PC-9 (cell line): ENCODE results near the gene PUDP. TPM values are rescaled to one million over a fixed set of nuclear protein-coding genes. Genes with fewer than 3 reads are reported as not detected.

Source experiments
- BruUV-seq: library from RNA; stranded (reverse); fragments of 400-500 nt; replicated peaks from 2 replicates; lab custom pipeline; 2021; lab: Mats Ljungman, UMichigan
- CTCF ChIA-PET: fragments of 300-600 bp; sonication (Branson Sonifier 250); formaldehyde crosslinking; loops from one replicate; lab custom pipeline; 2022; ENCODE audit warnings: antibody characterized with exemption; lab: Charles Lee
- POLR2A ChIA-PET: fragments of 300-600 bp; sonication (Branson Sonifier 250); formaldehyde crosslinking; loops from one replicate; lab custom pipeline; 2022; ENCODE audit warnings: antibody characterized with exemption; ENCODE audit not compliant: unreplicated experiment; lab: Charles Lee
- DNase-seq, 2 experiments: peaks; one replicate each; pipeline versions ENCODE4 v3.0.0 to v3.0.0-alpha.2; 2015 to 2022; ENCODE audit warnings: mixed read lengths in 1 of 2
- H2AFZ ChIP-seq: fragments of 200-600 bp; sonication (generic); 2 replicates; pipeline ENCODE4 v1.8.1; 2017; ENCODE audit warnings: antibody characterized with exemption
- H3F3A ChIP-seq: fragments of 200-600 bp; sonication (generic); 2 replicates; pipeline ENCODE4 v1.8.1; 2017; ENCODE audit warnings: antibody characterized with exemption, mild to moderate bottlenecking, low read depth; ENCODE audit not compliant: insufficient read depth
- H3K27ac ChIP-seq: fragments of 200-600 bp; sonication (generic); 2 replicates; pipeline ENCODE4 v1.6.1; 2016; ENCODE audit warnings: mixed run types
- H3K27me3 ChIP-seq: fragments of 200-600 bp; sonication (generic); 2 replicates; pipeline ENCODE4 v1.6.1; 2016; ENCODE audit warnings: low read depth, mixed run types; ENCODE audit not compliant: insufficient read depth
- H3K36me3 ChIP-seq: fragments of 200-600 bp; sonication (generic); 2 replicates; pipeline ENCODE4 v1.6.1; 2016; ENCODE audit warnings: low read depth, mixed run types
- H3K4me1 ChIP-seq: fragments of 200-600 bp; sonication (generic); replicated peaks from 2 replicates; pipeline ENCODE4 v1.6.1; 2016; ENCODE audit warnings: mixed run types; ENCODE audit not compliant: insufficient read depth
- H3K4me2 ChIP-seq: fragments of 200-600 bp; sonication (generic); 2 replicates; pipeline ENCODE4 v1.6.1; 2017; ENCODE audit warnings: mixed run types
- H3K4me3 ChIP-seq: fragments of 200-600 bp; sonication (generic); 2 replicates; pipeline ENCODE4 v1.6.1; 2016; ENCODE audit warnings: mixed run types
- H3K79me2 ChIP-seq: fragments of 200-600 bp; sonication (generic); 2 replicates; pipeline ENCODE4 v1.6.1; 2017; ENCODE audit warnings: low read depth, mixed run types
- H3K9me2 ChIP-seq: fragments of 200-600 bp; sonication (generic); 2 replicates; pipeline ENCODE4 v1.8.1; 2017; ENCODE audit warnings: mild to moderate bottlenecking; ENCODE audit not compliant: insufficient read depth
- H3K9me3 ChIP-seq: fragments of 200-600 bp; sonication (generic); 2 replicates; pipeline ENCODE4 v1.8.1; 2016; ENCODE audit warnings: low read depth; ENCODE audit not compliant: insufficient read depth
- H4K20me1 ChIP-seq: fragments of 200-600 bp; sonication (generic); 2 replicates; pipeline ENCODE4 v1.8.1; 2017; ENCODE audit not compliant: insufficient read depth
- EZH2 ChIP-seq: fragments of 200-600 bp; sonication (generic); IDR thresholded peaks from 2 replicates; pipeline ENCODE4 v1.8.0; 2017; ENCODE audit warnings: antibody characterized with exemption, low read depth
- intact Hi-C: fragments of 100-400 bp; cut with micrococcal nuclease; formaldehyde crosslinking; loops from one replicate; pipeline ENCODE4 v1.10.0; 2022; ENCODE audit not compliant: unreplicated experiment
- total RNA-seq: library from RNA; stranded (reverse); gene quantifications from 2 replicates; pipeline ENCODE4 v1.2.3, GENCODE V29; 2021
- TF ChIP-seq, protein P1 (sequence below): fragments of 200-600 bp; sonication (generic); conservative IDR thresholded peaks from 2 replicates; pipeline ENCODE4 v1.6.1; 2017; ENCODE audit warnings: mixed run types, antibody characterized with exemption, mild to moderate bottlenecking, moderate library complexity

Gene PUDP
- total RNA-seq, 1 experiment from 2014 or later: 24.9 TPM

DNA sequence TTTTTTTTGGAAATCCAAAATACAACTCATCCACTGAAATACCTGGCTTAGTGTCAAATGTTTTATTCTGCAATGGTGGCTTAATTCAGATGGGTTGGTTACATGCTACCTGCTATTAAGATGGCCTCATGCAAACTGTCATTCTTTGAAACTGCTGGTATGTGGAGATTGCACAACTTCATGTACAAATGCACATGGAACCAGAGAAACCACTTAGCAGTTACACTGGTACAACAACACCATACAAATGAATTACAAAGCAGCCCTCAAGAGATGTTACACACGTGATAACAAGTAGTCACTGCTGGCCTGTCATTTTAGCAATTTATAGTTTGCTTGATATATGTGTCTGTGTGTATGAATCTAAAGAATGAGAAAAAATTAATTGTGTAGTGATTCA, 85.0 kb downstream of the PUDP start:
- POLR2A ChIA-PET: no interaction called here
- no peak for TF ChIP-seq EZH2
- TF ChIP-seq, protein P1, sequence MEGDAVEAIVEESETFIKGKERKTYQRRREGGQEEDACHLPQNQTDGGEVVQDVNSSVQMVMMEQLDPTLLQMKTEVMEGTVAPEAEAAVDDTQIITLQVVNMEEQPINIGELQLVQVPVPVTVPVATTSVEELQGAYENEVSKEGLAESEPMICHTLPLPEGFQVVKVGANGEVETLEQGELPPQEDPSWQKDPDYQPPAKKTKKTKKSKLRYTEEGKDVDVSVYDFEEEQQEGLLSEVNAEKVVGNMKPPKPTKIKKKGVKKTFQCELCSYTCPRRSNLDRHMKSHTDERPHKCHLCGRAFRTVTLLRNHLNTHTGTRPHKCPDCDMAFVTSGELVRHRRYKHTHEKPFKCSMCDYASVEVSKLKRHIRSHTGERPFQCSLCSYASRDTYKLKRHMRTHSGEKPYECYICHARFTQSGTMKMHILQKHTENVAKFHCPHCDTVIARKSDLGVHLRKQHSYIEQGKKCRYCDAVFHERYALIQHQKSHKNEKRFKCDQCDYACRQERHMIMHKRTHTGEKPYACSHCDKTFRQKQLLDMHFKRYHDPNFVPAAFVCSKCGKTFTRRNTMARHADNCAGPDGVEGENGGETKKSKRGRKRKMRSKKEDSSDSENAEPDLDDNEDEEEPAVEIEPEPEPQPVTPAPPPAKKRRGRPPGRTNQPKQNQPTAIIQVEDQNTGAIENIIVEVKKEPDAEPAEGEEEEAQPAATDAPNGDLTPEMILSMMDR: no peak
- H3K79me2 ChIP-seq: no peaks in the 10 kb centered on the region

GRCh38 chrX:7062276-7062675, 85.7 kb downstream of the PUDP start:
- TF ChIP-seq EZH2: no peak
- TF ChIP-seq, protein P1: no peak
- H3K9me3 ChIP-seq: no peaks in the 10 kb centered on the region
- H3K27ac ChIP-seq: no peak overlapping the region
- H3K4me2 ChIP-seq: no peak overlapping the region
- no peaks in the 10 kb centered on the region for H3K4me1 ChIP-seq
- no TSS peak for BruUV-seq
- H4K20me1 ChIP-seq: no peaks in the 10 kb centered on the region
- CTCF ChIA-PET: no interaction called here
- H3K27me3 ChIP-seq: no peaks in the 10 kb centered on the region
- intact Hi-C loops: no loop called here
- POLR2A ChIA-PET: no interaction called here
- H3K4me3 ChIP-seq: no peak overlapping the region
- no peaks in the 10 kb centered on the region for H3K9me2 ChIP-seq
- H3K36me3 ChIP-seq: no peaks in the 10 kb centered on the region; the same call in 1 of the 2 replicates
- DNase-seq: no peak
- no peak overlapping the region for H2AFZ ChIP-seq
- no peaks in the 10 kb centered on the region for H3F3A ChIP-seq
- no peaks in the 10 kb centered on the region for H3K79me2 ChIP-seq

More for the DNA sequence above, 85.0 kb downstream of the PUDP start:
- Histone ChIP-seq H3K9me2 (no peaks in the 10 kb centered on the region), H2AFZ (no peak overlapping the region), H3F3A (no peaks in the 10 kb centered on the region), H3K4me2 (no peak overlapping the region), H4K20me1 (no peaks in the 10 kb centered on the region), H3K9me3 (no peaks in the 10 kb centered on the region), H3K27me3 (no peaks in the 10 kb centered on the region), H3K4me1 (no peaks in the 10 kb centered on the region), H3K36me3 (no peaks in the 10 kb centered on the region; the same call in 1 of the 2 replicates), H3K4me3 (no peak overlapping the region), H3K27ac (no peak overlapping the region)
- DNase-seq: no peak
- BruUV-seq: no TSS peak
- CTCF ChIA-PET: no interaction called here
- intact Hi-C loops: no loop called here

DNA sequence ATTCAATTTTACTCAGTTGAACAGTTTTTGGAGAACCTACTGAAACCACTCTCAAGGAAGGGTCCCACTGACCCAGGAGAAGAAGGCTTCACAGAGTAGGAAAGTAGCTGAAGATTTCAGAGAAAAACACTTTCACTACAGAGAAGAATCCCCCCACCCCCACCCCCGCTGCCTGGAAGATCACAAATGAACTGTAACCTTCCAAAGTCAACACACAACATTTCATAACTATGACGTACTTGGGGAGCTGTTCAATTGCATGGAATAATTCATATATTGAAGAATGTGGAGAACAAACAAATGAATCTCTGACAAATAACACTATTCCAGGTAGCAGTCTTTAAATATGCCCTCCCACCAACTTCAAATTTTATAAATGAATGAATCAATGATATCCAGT, 86.5 kb downstream of the PUDP start:
- H3K27ac ChIP-seq: no peak overlapping the region
- H3K9me3 ChIP-seq: no peaks in the 10 kb centered on the region
- intact Hi-C loops: no loop called here
- CTCF ChIA-PET: no interaction called here
- H3K9me2 ChIP-seq: no peaks in the 10 kb centered on the region
- no peaks in the 10 kb centered on the region; the same call in 1 of the 2 replicates for H3K36me3 ChIP-seq
- no peak overlapping the region for H3K4me2 ChIP-seq
- H3F3A ChIP-seq: no peaks in the 10 kb centered on the region
- no peaks in the 10 kb centered on the region for H4K20me1 ChIP-seq
- H3K4me3 ChIP-seq: no peak overlapping the region
- DNase-seq: no peak
- POLR2A ChIA-PET: no interaction called here
- BruUV-seq: no TSS peak
- H3K4me1 ChIP-seq: no peaks in the 10 kb centered on the region
- no peak overlapping the region for H2AFZ ChIP-seq
- TF ChIP-seq, protein P1: no peak
- TF ChIP-seq EZH2: no peak
- no peaks in the 10 kb centered on the region for H3K79me2 ChIP-seq
- H3K27me3 ChIP-seq: no peaks in the 10 kb centered on the region
